Stimulated activated CD4-positive, alpha-beta T cell treated with anti-CD3 and anti-CD28 coated beads, TNF-alpha, amount 100 ng/mL, for 1 hour (primary cell): ENCODE results near the gene AS3MT.
"Not testable (repeated sequence)": the region's sequence is repeated elsewhere in the genome, so short reads cannot be mapped to it uniquely, and the experiment has no call there.

Experiments used
- DNase-seq, 3 donors: peaks; one replicate each; pipeline ENCODE4 v3.0.0-alpha.2; 2020; ENCODE audit warnings: low read depth in 3 of 3, low spot score in 1 of 3

The AS3MT gene

GRCh38 chr10:102869258-102870198 is at the start of gene AS3MT:
AS3MT (plus strand) TSS chr10:102869470; CDS start chr10:102869593, 123 bp downstream.
- DNase-seq, result no peak

GRCh38 chr10:102820008-102820407 is 49.3 kb upstream of the AS3MT start:
- not testable (repeated sequence) for DNase-seq

- no peak for DNase-seq
These were observed 47.0 kb upstream of the AS3MT start for GRCh38 chr10:102822222-102822621.

GRCh38 chr10:102824664-102825063 is 44.6 kb upstream of the AS3MT start:
- no peak for DNase-seq

- DNase-seq, result no peak
These were observed 43.0 kb upstream of the AS3MT start for GRCh38 chr10:102826148-102826796.

- DNase-seq, result no peak
These were observed 41.7 kb upstream of the AS3MT start for GRCh38 chr10:102827597-102827975.

- DNase-seq, result no peak
These were observed 37.8 kb upstream of the AS3MT start for GRCh38 chr10:102831322-102832071.

- no peak for DNase-seq
These were observed 37.0 kb upstream of the AS3MT start for GRCh38 chr10:102832248-102832647.

- no peak for DNase-seq
These were observed 36.3 kb upstream of the AS3MT start for GRCh38 chr10:102832987-102833386.

GRCh38 chr10:102834143-102834542 is 35.1 kb upstream of the AS3MT start:
- no peak for DNase-seq

GRCh38 chr10:102835007-102835482 is 34.2 kb upstream of the AS3MT start:
- peak; percentile 33 to 61 (median 57) for DNase-seq

- no peak for DNase-seq
These were observed 32.0 kb upstream of the AS3MT start, which contains the start of gene CYP17A1 for GRCh38 chr10:102837230-102837721. CYP17A1 (minus strand) TSS chr10:102837413; CDS start chr10:102837361, 52 bp downstream.

GRCh38 chr10:102838276-102838927 is 30.9 kb upstream of the AS3MT start:
- DNase-seq, result not testable (repeated sequence)

GRCh38 chr10:102841827-102842345 is 27.4 kb upstream of the AS3MT start:
- no peak for DNase-seq

- not testable (repeated sequence) for DNase-seq
These were observed 26.1 kb upstream of the AS3MT start for GRCh38 chr10:102843139-102843538.

- not testable (repeated sequence) for DNase-seq
These were observed 25.0 kb upstream of the AS3MT start for GRCh38 chr10:102844190-102844776.

GRCh38 chr10:102845352-102845902 is 23.8 kb upstream of the AS3MT start:
- no peak for DNase-seq

GRCh38 chr10:102850025-102850518 is 19.2 kb upstream of the AS3MT start:
- DNase-seq, result no peak

GRCh38 chr10:102853237-102853636 is 16.0 kb upstream of the AS3MT start:
- not testable (repeated sequence) for DNase-seq
